ENCODE results near the gene SMAD3.

The SMAD3 gene

GRCh38 chr15:67142767-67143100 lies 77.3 kb downstream of the SMAD3 start:
- TF ChIP-seq CTCF (IDR thresholded peaks at IDR 0.05; ENCODE audit: low read depth, low read length, missing control alignments), result no peak
- in situ Hi-C loops (cut with HindIII; ENCODE audit: low sequenced_read_pairs), result no loop called here
- no peak for DNase-seq (ENCODE audit: low read depth)
- no peak overlapping the region for H3K4me3 ChIP-seq (ENCODE audit: low read depth, low read length)

- no peak for DNase-seq (ENCODE audit: low read depth)
- no peak for TF ChIP-seq CTCF (IDR thresholded peaks at IDR 0.05; ENCODE audit: low read depth, low read length, missing control alignments)
- H3K4me3 ChIP-seq (ENCODE audit: low read depth, low read length), result no peak overlapping the region
- in situ Hi-C loops (cut with HindIII; ENCODE audit: low sequenced_read_pairs), result no loop called here
Observed at GRCh38 chr15:67143646-67144045, 78.2 kb downstream of the SMAD3 start.

GRCh38 chr15:67144609-67145311 lies 79.4 kb downstream of the SMAD3 start:
- H3K4me3 ChIP-seq (ENCODE audit: low read depth, low read length), result no peak overlapping the region
- DNase-seq (ENCODE audit: low read depth), result peak; percentile 97
- no peak for TF ChIP-seq CTCF (IDR thresholded peaks at IDR 0.05; ENCODE audit: low read depth, low read length, missing control alignments)
- in situ Hi-C loops (cut with HindIII; ENCODE audit: low sequenced_read_pairs), result loop anchor here (5.0 kb wide), 1 partner anchor 37 kb away; no protein-coding TSS in a partner anchor

GRCh38 chr15:67145312-67145610 lies 79.9 kb downstream of the SMAD3 start:
- H3K4me3 ChIP-seq (ENCODE audit: low read depth, low read length), result no peak overlapping the region
- no peak for DNase-seq (ENCODE audit: low read depth)
- no peak for TF ChIP-seq CTCF (IDR thresholded peaks at IDR 0.05; ENCODE audit: low read depth, low read length, missing control alignments)
- in situ Hi-C loops (cut with HindIII; ENCODE audit: low sequenced_read_pairs), result loop anchor here (5.0 kb wide), 1 partner anchor 38 kb away; no protein-coding TSS in a partner anchor

- in situ Hi-C loops (cut with HindIII; ENCODE audit: low sequenced_read_pairs), result loop anchor here (5.0 kb wide), 1 partner anchor 38 kb away; no protein-coding TSS in a partner anchor
- no peak for TF ChIP-seq CTCF (IDR thresholded peaks at IDR 0.05; ENCODE audit: low read depth, low read length, missing control alignments)
- DNase-seq (ENCODE audit: low read depth), result no peak
- H3K4me3 ChIP-seq (ENCODE audit: low read depth, low read length), result no peak overlapping the region
Observed at GRCh38 chr15:67145710-67146109, 80.3 kb downstream of the SMAD3 start.

- in situ Hi-C loops (cut with HindIII; ENCODE audit: low sequenced_read_pairs), result loop anchor here (5.0 kb wide), 1 partner anchor 39 kb away; no protein-coding TSS in a partner anchor
- H3K4me3 ChIP-seq (ENCODE audit: low read depth, low read length), result no peak overlapping the region
- DNase-seq (ENCODE audit: low read depth), result peak; percentile 80
- no peak for TF ChIP-seq CTCF (IDR thresholded peaks at IDR 0.05; ENCODE audit: low read depth, low read length, missing control alignments)
Observed at GRCh38 chr15:67146234-67146633, 80.8 kb downstream of the SMAD3 start.
